Measurements from ENCODE around the gene NPTX1. TPM values are rescaled to one million over a fixed set of nuclear protein-coding genes. Genes with fewer than 3 reads are reported as not detected.

Gene NPTX1
- polyA plus RNA-seq, 2 of the 4 experiments (the other 2 are of a cell fraction), result 43.6 to 109 TPM

- H3K4me2 ChIP-seq, result no peak overlapping the region
- WGBS (ENCODE audit: missing lambda C conversion rate), result 83% methylated on average over 21 of the region's 21 CpGs
- ChIA-PET POLR2A (no interaction called here), CTCF (interaction anchor here (1.1 to 3.3 kb wide), 3 partner anchors 43 to 396 kb away, joined by 3 to 11 read pairs (median 6); no protein-coding TSS in a partner anchor)
- no peak for DNase-seq (ENCODE audit: low read depth in 1 of 2, low spot score in 1 of 2)
- no peak for FAIRE-seq
- TF ChIP-seq E2F6 (IDR thresholded peaks at IDR 0.05; ENCODE audit: borderline replicate concordance, low read depth) (no peak), RARB (CRISPR knock-in tag; IDR thresholded peaks at IDR 0.05) (no peak), POLR2AphosphoS2 (conservative IDR thresholded peaks at IDR 0.05; ENCODE audit: low read length) (no peak), RAD21 (conservative IDR thresholded peaks at IDR 0.05 in 1 of 2, IDR thresholded peaks at IDR 0.05 in 1 of 2) (no peak), ATOH8 (CRISPR knock-in tag; IDR thresholded peaks at IDR 0.05; ENCODE audit: low read depth) (no peak), BHLHE40 (IDR thresholded peaks at IDR 0.05; ENCODE audit: low read depth, low read length) (no peak), HEYL (CRISPR knock-in tag; IDR thresholded peaks at IDR 0.05) (no peak), JUNB (IDR thresholded peaks at IDR 0.05) (no peak), HOXA7 (CRISPR knock-in tag; IDR thresholded peaks at IDR 0.05) (no peak), CBX8 (IDR thresholded peaks at IDR 0.05) (no peak), HMGXB4 (CRISPR knock-in tag; IDR thresholded peaks at IDR 0.05; ENCODE audit: borderline replicate concordance) (no peak), EHMT2 (IDR thresholded peaks at IDR 0.05; ENCODE audit: low read depth) (no peak), TP53 (CRISPR knock-in tag; IDR thresholded peaks at IDR 0.05) (no peak), HDAC2 (IDR thresholded peaks at IDR 0.05) (no peak), ESRRA (IDR thresholded peaks at IDR 0.05; ENCODE audit: borderline replicate concordance, low read length) (no peak)
- TF ChIP-seq, protein P1, sequence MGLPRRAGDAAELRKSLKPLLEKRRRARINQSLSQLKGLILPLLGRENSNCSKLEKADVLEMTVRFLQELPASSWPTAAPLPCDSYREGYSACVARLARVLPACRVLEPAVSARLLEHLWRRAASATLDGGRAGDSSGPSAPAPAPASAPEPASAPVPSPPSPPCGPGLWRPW (IDR thresholded peaks at IDR 0.05), result no peak
- H3K4me3 ChIP-seq, result no peak overlapping the region
- no peak overlapping the region for H3K27ac ChIP-seq
- peaks cover 12% of the 10 kb centered on the region; the same call in 2 of the 3 replicates for H3K4me1 ChIP-seq
- ATAC-seq, result no peak
- no peaks in the 10 kb centered on the region for H3K9me3 ChIP-seq
Measured at GRCh38 chr17:80470603-80471002, 5.8 kb downstream of the NPTX1 start.

- ATAC-seq (no peak), FAIRE-seq (no peak), DNase-seq (ENCODE audit: low read depth in 1 of 2, low spot score in 1 of 2) (no peak)
- Histone ChIP-seq H3K4me1 (peaks cover 3% of the 10 kb centered on the region; the same call in 1 of the 3 replicates), H3K4me3 (no peak overlapping the region), H3K9me3 (no peaks in the 10 kb centered on the region), H3K4me2 (no peak overlapping the region), H3K27ac (no peak overlapping the region)
- POLR2A ChIA-PET, result interaction anchor here (1.0 kb wide), 1 partner anchor 15 kb away, joined by 3 read pairs; no protein-coding TSS in a partner anchor
- TF ChIP-seq RCOR1 (IDR thresholded peaks at IDR 0.05; ENCODE audit: low read depth, low read length) (no peak), EHF (CRISPR knock-in tag; IDR thresholded peaks at IDR 0.05) (no peak), ZNF302 (CRISPR knock-in tag; IDR thresholded peaks at IDR 0.05) (no peak), HOXA7 (CRISPR knock-in tag; IDR thresholded peaks at IDR 0.05) (no peak), CTCF (IDR thresholded peaks at IDR 0.05) (no peak)
- CTCF ChIA-PET, result interaction anchor here (0.5 to 3.3 kb wide), 5 partner anchors 8 to 106 kb away, joined by 4 to 11 read pairs (median 6); no protein-coding TSS in a partner anchor
- WGBS (ENCODE audit: missing lambda C conversion rate), result 67% methylated on average over 10 of the region's 11 CpGs
Measured at GRCh38 chr17:80469667-80470066, 6.7 kb downstream of the NPTX1 start.
